Vagina (tissue), 2 donors: ENCODE measurements around the gene HTT-AS. TPM values are rescaled to one million over a fixed set of nuclear protein-coding genes. Genes with fewer than 3 reads are reported as not detected.

Experiments used
- DNase-seq, 2 donors: peaks; one replicate each; pipeline ENCODE4 v3.0.0-alpha.2; 2017; ENCODE audit errors: extremely low spot score in 2 of 2
- H3K27ac ChIP-seq: fragments of 200-600 bp; sonication (generic); one replicate; pipeline ENCODE4 v1.5.1; 2019
- H3K27me3 ChIP-seq: fragments of 200-600 bp; sonication (generic); one replicate; pipeline ENCODE4 v1.5.1; 2019
- H3K36me3 ChIP-seq, 2 donors: fragments of 200-600 bp; sonication (generic); one replicate each; pipeline ENCODE4 v1.5.1; 2017 to 2019
- H3K4me1 ChIP-seq: fragments of 200-600 bp; sonication (generic); one replicate; pipeline ENCODE4 v1.5.1; 2019
- H3K4me3 ChIP-seq, 2 donors: fragments of 200-600 bp; sonication (generic); 1 replicate in 1 of 2; 2 replicates in 1 of 2; pipeline ENCODE4 v1.5.1; 2016 to 2019
- H3K9me3 ChIP-seq: fragments of 200-600 bp; sonication (generic); one replicate; pipeline ENCODE4 v1.5.1; 2019
- CTCF ChIP-seq, 3 experiments: fragments of 450-650 bp in 2 of 3; fragments of 200-600 bp in 1 of 3; sonication (generic) in 1 of 3; IDR thresholded peaks; one replicate each; pipeline ENCODE4 v1.5.1; 2017 to 2019; ENCODE audit warnings: antibody characterized with exemption in 3 of 3, mild to moderate bottlenecking in 2 of 3, moderate library complexity in 2 of 3
- POLR2A ChIP-seq, 2 donors: fragments of 450-650 bp; IDR thresholded peaks; one replicate each; pipeline ENCODE4 v1.6.1; 2017; ENCODE audit warnings: antibody characterized with exemption in 2 of 2, mild to moderate bottlenecking in 2 of 2, moderate library complexity in 2 of 2
- POLR2AphosphoS5 ChIP-seq, 2 donors: sonication (generic); formaldehyde crosslinking; IDR thresholded peaks; one replicate each; pipeline ENCODE4 v1.9.0; 2017; ENCODE audit warnings: antibody characterized with exemption in 2 of 2, mild to moderate bottlenecking in 2 of 2, low read depth in 1 of 2; ENCODE audit not compliant: insufficient read depth in 1 of 2
- intact Hi-C: fragments of 100-400 bp; cut with DNase I; formaldehyde crosslinking; loops from one replicate; pipeline ENCODE4 v1.15.1; 2023
- total RNA-seq: library from RNA; depleted of rRNA; stranded (reverse); fragments of >200 nt; gene quantifications from one replicate; pipeline ENCODE4 v1.2.3, GENCODE V29; 2016

Gene HTT-AS
- not detected for total RNA-seq

GRCh38 chr4:3074078-3074845 lies at the start of gene HTT-AS, which contains the start of gene HTT:
TSS of gene HTT-AS (minus strand) at chr4:3074538.
TSS of gene HTT (plus strand) at chr4:3074681. CDS start at chr4:3074826, 145 bp downstream.
- Histone ChIP-seq H3K27me3 (no peaks in the 10 kb centered on the region), H3K4me3 (peak within 1 kb of the TSS; percentile 79 to 87), H3K27ac (peak within 1 kb of the TSS; percentile 85), H3K36me3 (no peaks in the 10 kb centered on the region), H3K9me3 (no peaks in the 10 kb centered on the region), H3K4me1 (peaks cover 35% of the 10 kb centered on the region)
- TF ChIP-seq POLR2A (IDR thresholded peaks at IDR 0.05) (peak in 1 of 2 donors; percentile 51), POLR2AphosphoS5 (IDR thresholded peaks at IDR 0.05; ENCODE audit: insufficient read depth in 1 of 2, low read depth in 1 of 2) (peak in 1 of 2 donors; percentile 74), CTCF (IDR thresholded peaks at IDR 0.05) (no peak)
- DNase-seq, result peak; percentile 96 to 99
- intact Hi-C loops, result no loop called here

GRCh38 chr4:3123181-3123671 lies 48.9 kb upstream of the HTT-AS start:
- no peak for DNase-seq
- peaks cover 0 to 36% of the 10 kb centered on the region in 2 donors for H3K36me3 ChIP-seq
- TF ChIP-seq POLR2AphosphoS5 (IDR thresholded peaks at IDR 0.05; ENCODE audit: insufficient read depth in 1 of 2, low read depth in 1 of 2), result no peak
- TF ChIP-seq POLR2A (IDR thresholded peaks at IDR 0.05), result no peak
- TF ChIP-seq CTCF (IDR thresholded peaks at IDR 0.05), result no peak

GRCh38 chr4:3122081-3122563 lies 47.8 kb upstream of the HTT-AS start:
- intact Hi-C loops, result no loop called here
- no peak for TF ChIP-seq POLR2A (IDR thresholded peaks at IDR 0.05)
- TF ChIP-seq POLR2AphosphoS5 (IDR thresholded peaks at IDR 0.05; ENCODE audit: insufficient read depth in 1 of 2, low read depth in 1 of 2), result no peak
- no peak for TF ChIP-seq CTCF (IDR thresholded peaks at IDR 0.05)
- Histone ChIP-seq H3K36me3 (peaks cover 0 to 33% of the 10 kb centered on the region in 2 donors), H3K4me1 (peaks cover 14% of the 10 kb centered on the region), H3K27me3 (no peaks in the 10 kb centered on the region), H3K27ac (peak overlapping the region; percentile 56), H3K9me3 (no peaks in the 10 kb centered on the region), H3K4me3 (no peak overlapping the region)
- DNase-seq, result no peak

More at GRCh38 chr4:3123181-3123671, 48.9 kb upstream of the HTT-AS start:
- Histone ChIP-seq H3K4me1 (peaks cover 14% of the 10 kb centered on the region), H3K9me3 (no peaks in the 10 kb centered on the region), H3K4me3 (no peak overlapping the region), H3K27ac (peak overlapping the region; percentile 56), H3K27me3 (no peaks in the 10 kb centered on the region)
- intact Hi-C loops, result no loop called here

GRCh38 chr4:3121596-3121995 lies 47.3 kb upstream of the HTT-AS start:
- TF ChIP-seq POLR2A (IDR thresholded peaks at IDR 0.05) (no peak), POLR2AphosphoS5 (IDR thresholded peaks at IDR 0.05; ENCODE audit: insufficient read depth in 1 of 2, low read depth in 1 of 2) (no peak), CTCF (IDR thresholded peaks at IDR 0.05) (no peak)
- H3K27ac ChIP-seq, result peak overlapping the region; percentile 56
- no peak for DNase-seq
- no peak overlapping the region for H3K4me3 ChIP-seq
- no peaks in the 10 kb centered on the region for H3K9me3 ChIP-seq
- intact Hi-C loops, result no loop called here
- H3K4me1 ChIP-seq, result peaks cover 14% of the 10 kb centered on the region
- no peaks in the 10 kb centered on the region for H3K27me3 ChIP-seq
- H3K36me3 ChIP-seq, result peaks cover 0 to 32% of the 10 kb centered on the region in 2 donors

- Histone ChIP-seq H3K4me1 (peaks cover 14% of the 10 kb centered on the region), H3K27me3 (no peaks in the 10 kb centered on the region), H3K27ac (no peak overlapping the region), H3K4me3 (no peak overlapping the region), H3K9me3 (no peaks in the 10 kb centered on the region), H3K36me3 (peaks cover 0 to 34% of the 10 kb centered on the region in 2 donors)
- TF ChIP-seq POLR2A (IDR thresholded peaks at IDR 0.05), result no peak
- TF ChIP-seq CTCF (IDR thresholded peaks at IDR 0.05), result no peak
- TF ChIP-seq POLR2AphosphoS5 (IDR thresholded peaks at IDR 0.05; ENCODE audit: insufficient read depth in 1 of 2, low read depth in 1 of 2), result no peak
- intact Hi-C loops, result no loop called here
- DNase-seq, result no peak
Measured at GRCh38 chr4:3121110-3121509, 46.8 kb upstream of the HTT-AS start.
